Stromal cell of bone marrow (primary cell): ENCODE data around the gene CHDH.

Source experiments
- DNase-seq: peaks from one replicate; pipeline ENCODE4 v3.0.0-alpha.2; 2012; ENCODE audit warnings: low read depth

CHDH gene, protein sequence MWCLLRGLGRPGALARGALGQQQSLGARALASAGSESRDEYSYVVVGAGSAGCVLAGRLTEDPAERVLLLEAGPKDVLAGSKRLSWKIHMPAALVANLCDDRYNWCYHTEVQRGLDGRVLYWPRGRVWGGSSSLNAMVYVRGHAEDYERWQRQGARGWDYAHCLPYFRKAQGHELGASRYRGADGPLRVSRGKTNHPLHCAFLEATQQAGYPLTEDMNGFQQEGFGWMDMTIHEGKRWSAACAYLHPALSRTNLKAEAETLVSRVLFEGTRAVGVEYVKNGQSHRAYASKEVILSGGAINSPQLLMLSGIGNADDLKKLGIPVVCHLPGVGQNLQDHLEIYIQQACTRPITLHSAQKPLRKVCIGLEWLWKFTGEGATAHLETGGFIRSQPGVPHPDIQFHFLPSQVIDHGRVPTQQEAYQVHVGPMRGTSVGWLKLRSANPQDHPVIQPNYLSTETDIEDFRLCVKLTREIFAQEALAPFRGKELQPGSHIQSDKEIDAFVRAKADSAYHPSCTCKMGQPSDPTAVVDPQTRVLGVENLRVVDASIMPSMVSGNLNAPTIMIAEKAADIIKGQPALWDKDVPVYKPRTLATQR

DNA sequence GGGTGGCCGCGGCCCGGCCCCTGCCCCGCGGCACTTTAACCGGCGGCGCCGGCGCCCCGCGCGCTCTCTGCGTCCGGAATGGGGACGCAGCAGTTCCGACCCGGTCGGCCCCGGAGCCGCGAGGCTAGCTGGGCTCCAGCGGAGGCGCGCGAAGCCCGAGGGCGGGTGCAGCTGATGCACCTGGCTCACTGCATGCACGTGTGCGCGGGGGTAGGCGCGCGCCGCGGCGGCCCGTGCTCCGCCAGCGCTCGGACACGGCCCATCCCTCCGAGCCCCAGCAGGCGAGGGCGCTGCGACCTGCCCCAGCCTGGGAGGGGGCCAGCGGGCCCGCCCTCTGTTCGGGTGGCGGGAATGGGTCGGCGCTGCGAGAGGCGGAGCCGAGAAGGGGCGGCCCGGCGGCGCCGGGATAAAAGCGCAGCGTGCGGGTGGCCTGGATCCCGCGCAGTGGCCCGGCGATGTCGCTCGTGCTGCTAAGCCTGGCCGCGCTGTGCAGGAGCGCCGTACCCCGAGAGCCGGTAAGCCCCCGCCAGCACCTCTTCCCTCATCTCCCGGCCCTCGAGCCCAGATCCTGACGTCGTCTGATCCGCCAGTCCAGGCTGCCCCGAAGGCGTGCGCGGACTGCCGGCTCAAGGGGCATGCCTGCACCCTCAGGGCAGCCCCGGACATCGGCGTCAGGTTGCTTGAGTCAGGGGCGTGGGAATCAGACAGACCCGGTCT lies at the start of gene CHDH, which contains the start of gene IL17RB:
CHDH (minus strand) TSS at position 286 of the 717 bp plus-strand sequence. CDS start 22,411 bp downstream, outside the sequence.
IL17RB (plus strand) TSS at position 435 of the 717 bp plus-strand sequence; CDS start at position 456, 21 bp downstream.
- peak; percentile 1 for DNase-seq

DNA sequence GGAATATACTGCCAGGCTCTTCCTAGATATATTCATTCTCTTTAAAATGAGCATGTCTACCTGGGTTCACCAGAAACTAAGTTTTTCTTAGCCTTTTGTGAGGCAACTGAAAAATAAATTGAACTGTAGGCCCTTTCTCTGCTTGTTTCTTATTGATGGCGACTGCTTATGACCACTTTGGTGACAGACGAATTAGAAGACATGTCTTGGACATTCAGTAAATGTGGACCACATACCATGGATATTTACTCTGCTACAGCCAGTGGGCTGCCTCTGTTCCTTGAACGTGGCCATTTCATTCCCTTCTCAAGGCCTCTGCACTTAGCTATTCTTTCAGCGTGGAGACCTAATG lies 46.0 kb upstream of the CHDH start:
- no peak for DNase-seq

DNA sequence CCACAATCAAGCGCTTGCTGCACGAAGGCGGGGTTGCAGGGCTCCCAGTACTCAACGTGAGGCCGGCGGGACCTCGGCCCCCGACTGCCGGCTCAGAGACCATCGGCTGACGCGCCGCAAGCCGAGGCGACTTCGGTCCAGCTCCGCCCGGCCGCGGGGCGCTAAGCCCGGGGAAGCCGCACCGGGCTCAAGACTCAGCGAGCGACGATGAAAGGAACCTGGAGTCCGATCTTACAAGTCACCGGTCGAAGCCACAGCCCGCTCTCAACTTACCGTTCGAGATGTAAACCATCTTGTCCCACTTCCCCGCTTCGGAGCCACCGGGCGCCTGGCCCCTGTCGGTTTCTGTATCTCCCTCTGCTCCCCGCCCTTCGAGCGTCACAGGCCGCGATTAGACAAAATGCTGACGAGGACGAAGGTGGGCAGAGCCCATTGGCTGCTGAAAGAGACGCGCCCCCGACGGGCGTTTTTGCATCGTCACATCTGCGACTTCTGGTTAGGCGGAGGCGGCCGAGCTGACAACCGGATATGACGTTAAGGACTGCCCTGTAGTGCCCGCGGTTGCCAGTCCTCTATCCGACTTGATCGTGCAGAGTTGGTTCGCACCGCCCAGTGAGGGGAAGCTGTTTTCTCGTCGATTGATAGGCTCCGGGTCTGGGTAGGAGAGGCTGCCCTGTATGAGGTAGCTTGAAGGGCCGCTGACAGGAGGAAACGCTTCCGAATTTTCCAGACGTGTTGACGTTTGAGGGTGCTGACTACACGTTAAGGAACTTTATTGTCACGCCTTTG lies 45.5 kb upstream of the CHDH start, which contains the start of gene SELENOK:
SELENOK (minus strand) TSS at position 363 of the 789 bp plus-strand sequence.
- DNase-seq, result peak; percentile 99

DNA sequence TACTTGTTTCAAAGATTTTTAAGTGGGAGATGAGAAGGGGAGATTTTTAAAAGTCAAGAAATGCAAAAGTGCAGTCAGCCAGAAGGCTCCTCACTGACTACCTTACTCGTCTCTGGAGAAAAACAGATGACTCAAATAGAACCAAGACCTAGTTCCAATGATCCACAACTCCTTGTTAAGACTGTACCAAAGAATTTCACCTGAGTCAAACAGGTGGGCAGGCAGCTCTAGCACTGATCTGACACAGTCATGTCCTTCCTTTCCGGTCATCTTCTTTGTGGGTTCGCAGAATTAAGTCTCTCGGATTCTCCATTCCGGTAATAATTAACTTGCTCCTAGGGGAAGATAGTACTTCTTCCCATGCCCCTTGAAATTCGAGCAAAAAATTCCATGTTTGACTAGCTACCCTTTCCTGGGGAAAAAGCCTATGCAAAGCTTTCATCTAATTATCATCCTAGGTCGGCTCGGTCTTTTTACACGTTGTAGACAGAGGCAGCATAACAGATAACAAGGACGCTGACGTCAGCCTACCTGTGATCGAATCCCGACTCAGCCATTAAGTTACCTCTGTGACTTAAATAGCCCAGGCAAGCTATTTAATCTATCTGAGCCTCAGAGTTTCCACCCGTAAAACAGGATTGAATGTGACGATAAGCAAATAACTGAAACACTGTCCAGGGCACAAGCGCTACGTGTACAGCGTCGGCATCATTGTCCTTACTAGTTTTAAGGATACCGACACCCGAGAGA lies 44.7 kb upstream of the CHDH start:
- no peak for DNase-seq

DNA sequence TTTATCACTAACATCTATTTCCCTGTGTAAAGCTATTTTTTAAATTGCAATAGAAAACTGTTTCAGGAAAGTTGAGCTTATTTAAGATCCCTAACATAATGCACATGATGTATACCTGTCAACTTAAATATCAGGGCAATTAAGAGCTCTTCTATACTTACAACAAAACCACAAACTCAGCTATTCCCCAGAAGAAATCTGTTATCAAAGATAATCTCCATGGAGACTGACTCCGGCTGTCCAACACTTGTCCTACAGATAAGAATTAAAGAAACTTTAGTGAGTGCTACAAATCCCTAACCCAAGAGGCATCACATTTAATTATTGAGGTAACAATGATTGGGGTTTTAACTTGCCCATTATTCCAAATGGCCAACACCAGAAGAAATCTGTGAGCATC lies 42.0 kb upstream of the CHDH start:
- DNase-seq, result no peak

DNA sequence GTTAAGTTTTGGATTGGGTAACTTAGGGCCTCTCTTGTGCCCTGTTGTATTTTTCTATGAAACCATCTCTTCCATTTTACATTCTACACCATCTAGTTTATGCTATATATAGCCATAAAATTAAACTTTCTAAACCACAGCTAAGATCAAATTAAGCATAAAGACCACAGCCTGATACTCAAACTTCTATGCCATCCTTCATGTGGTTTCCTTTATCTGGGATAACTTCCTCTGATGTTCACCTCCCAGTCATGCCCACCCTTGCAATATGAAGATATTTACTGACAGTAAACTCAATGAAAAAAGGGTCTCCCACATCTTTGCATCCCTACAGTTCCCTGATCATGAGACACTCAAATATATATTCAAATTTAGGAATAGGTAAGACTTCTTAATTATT lies 41.2 kb upstream of the CHDH start:
- no peak for DNase-seq

DNA sequence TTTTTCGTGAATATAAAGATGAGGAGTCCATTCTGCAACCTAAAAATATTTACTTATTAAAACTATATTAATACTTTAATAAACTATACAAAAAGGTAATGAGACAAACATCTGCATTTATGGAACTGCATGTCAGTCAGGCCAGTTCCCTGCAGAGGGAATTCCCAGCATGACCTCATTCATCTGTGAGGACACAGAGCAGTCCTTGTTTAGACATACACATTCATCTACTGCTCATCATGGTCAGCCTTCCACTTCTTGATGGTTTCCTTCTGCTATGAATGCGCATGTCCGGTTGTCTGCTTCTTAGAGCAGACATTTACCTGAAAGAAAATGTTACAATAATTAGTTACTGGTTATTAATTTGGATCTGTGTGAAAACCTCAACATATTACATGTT lies 39.0 kb upstream of the CHDH start:
- DNase-seq, result no peak

DNA sequence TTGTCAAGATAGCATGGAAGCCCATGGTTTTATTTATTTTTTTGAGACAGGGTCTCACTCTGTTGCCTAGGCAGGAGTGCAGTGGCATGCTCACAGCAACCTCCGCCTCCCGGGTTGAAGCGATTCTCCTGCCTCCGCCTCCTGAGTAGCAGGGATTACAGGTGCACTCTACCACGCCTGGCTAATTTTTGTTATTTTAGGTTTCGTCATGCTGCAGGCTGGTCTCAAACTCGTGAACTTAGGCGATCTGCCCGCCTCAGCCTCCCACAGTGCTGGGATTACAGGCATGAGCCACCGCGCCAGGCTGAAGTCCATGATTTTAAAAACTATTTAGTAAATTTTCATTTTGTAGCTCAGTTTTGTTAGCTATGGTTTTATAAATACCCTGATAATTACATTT lies 38.4 kb upstream of the CHDH start:
- DNase-seq, result no peak

DNA sequence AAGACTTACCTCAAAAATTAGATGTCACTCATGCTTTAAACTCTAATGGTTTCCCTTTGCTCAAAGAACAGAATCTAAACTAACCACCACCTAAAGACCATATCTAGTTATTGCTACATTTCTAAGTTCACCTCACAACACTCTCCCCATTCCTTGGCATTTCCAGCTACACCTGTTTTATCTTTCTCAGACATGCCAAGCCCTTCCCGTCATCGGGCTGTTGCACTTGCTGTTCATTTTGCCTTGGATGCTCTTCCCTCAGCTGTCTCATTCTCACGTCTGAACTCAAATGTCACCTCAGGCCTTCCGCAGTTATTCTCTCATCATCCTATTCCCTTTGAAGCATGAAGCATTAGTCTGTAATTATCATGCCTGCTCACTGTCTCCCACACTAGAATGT lies 36.8 kb upstream of the CHDH start:
- DNase-seq, result no peak

DNA sequence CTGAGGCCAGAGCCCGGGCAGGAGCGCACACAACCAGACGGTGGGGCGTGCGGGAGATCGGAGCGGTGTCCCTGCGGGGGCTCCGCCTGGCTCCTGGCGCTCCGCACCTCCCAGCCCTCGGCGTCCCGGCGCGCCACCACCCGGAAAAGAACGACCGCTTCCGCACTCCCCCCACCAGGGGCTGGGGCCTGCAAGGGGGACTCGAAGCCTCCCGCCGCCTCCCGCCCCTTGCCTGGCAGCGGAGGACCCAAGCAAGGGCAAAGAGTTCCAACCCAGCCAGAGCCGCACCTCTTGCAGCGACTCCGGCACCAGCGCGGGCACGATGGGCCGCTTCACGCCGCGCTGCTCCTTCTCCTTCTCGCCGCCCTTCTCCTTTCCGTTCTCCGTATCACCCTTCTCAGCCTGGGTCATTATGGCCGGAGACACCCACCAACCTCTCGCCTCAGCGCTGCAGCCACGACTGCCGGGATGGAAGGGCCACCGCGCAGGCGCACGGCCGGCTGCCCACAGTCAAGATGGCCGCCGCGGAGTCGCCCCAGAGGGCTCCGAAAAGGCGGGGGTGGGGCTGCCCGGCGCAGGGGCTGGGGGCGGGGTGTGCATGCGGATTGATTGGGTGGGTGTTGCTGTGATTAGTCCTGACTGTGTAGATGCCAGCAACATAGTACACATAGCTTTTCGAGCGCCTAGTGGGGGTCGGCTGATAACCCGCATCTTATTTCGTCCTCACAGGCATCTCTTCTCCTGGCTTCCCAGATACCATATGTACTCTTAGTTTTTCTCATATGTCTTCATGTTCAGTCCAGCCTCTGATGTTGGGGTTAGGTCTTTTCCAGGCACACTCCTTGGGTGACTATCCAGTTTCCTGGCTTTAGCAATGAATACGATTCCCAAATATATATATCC lies 35.7 kb upstream of the CHDH start, which contains the start of gene ACTR8:
ACTR8 (minus strand) TSS at position 462 of the 903 bp plus-strand sequence; CDS start at position 411, 51 bp downstream.
- DNase-seq, result peak; percentile 62

DNA sequence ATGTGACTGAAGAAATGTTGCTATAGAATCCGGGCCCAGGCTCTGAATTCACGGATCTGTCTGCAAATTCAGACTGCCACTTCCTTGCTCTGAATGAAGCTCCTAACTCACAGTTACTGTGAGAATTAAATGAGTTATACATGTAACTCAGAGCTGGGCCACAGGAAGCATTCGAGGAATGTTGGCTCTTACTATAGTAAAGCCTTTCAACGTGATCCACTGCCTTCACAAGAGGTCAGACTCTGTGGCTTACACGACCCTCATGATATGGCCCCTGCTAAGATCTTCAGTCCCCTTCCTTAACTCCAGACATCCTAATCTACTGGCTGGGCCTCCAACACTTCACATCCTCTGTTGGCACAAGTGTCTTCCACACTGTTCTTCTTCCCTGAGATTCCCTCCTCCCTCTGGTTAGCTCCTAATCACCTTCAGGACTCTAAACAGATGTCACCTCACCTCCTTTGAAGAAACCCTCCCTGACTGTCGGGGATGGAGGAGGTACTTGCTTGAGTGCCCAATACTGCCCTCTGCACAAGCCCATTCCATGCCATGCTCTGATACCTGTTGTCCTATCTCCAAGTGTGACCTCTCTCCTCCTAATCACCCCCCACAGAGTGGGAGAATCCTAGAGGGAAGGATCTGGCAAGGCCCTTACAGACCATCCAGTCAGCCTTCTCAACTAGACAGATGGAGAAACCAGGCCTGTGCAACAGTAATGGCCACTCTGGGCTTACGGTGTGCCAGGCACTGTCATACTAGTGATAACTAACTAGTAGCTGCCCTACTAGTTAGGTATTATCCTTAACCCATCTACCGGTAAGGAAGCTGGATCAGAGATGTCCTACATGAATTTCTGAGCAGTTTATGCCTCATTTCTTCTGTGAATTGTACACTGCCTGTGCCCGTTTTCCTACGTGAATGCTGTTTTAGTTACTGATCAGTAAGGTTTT lies 34.5 kb upstream of the CHDH start:
- DNase-seq, result no peak

DNA sequence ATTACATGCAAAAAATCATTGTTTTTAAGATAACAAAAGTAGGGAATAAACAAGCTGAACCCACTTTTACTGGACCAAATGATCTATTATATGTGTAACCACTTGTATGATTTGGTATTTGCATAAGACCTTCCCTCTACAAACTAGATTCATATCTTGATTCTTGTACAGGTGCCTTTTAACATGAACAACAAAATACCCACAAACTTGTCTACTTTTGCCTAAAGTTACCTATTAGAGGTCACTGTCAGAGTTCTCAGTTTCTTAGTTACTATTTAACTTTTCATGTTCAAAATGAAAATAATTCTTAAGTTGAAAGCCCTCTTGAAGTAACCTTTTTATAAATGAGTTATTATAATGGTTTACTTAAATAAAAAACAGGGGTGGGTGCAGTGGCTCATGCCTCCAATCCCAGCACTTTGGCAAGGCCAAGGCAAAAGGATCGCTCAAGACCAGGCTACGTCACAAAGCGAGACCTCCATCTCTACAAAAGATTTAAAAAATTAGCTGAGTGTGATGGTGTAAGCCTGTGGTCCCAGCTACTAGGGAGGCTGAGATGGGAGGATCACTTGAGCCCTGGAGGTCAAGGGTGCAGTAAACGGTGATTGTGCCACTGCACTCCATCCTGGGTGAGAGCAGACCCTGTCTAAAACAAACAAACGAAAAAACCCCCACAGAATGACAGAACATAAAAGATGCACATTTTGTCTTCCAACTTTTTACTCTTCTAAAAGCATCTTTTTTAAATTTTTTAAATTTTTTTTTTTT lies 19.7 kb upstream of the CHDH start:
- DNase-seq, result no peak

DNA sequence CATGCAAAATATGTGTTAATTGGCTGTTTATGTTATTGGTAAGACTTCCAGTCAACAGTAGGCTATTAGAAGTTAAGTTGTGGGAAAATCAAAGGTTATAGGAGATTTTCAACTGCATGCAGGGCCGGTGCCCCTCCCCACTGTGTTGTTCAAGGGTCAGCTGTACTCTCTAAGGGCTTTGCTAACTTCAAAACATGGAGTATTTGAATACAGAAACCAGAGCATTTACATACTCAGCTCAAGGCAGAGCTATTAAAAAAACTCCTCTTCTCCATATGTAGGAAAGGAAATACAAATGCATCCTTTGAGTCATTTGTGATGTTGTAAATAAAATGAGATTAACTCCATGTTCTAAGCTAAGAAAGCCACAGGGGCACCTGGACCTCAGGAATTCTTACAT lies 16.9 kb upstream of the CHDH start:
- no peak for DNase-seq

DNA sequence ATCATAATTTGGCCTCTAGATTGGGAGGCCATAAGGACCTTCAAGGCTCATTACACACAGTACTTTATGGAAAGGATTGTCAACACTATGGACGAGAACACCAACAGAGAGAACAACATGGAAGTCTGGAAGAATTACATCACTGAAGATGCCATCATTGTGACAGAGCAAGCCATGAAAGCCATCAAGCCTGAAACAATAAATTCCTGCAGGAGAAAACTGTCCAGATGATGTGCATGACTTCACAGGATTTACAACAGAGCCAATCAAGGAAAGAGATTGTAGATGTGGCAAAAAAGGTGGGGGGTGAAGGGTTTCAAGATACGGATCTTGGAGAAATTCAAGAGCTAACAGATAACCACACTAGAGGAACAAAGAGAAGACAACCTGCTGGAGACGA lies 16.0 kb upstream of the CHDH start:
- no peak for DNase-seq

DNA sequence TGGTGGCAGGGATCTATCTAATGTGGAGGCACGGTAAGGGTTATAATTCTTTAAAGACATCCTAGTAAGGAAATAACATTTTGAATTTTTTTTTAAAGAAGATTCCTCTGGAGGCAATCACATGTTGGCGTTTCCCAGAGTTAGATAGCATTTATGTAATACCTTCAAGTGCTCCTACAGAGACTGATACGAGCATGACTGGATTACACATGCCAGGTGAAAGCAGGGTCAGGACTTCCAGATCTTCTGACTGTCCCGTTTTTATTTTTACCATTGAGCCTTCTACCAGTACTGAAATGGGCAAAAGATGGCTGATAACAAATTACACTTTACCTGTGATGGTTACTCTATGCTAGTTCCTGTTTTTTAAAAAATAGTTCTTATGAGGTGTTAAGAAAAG lies 14.0 kb upstream of the CHDH start:
- no peak for DNase-seq

DNA sequence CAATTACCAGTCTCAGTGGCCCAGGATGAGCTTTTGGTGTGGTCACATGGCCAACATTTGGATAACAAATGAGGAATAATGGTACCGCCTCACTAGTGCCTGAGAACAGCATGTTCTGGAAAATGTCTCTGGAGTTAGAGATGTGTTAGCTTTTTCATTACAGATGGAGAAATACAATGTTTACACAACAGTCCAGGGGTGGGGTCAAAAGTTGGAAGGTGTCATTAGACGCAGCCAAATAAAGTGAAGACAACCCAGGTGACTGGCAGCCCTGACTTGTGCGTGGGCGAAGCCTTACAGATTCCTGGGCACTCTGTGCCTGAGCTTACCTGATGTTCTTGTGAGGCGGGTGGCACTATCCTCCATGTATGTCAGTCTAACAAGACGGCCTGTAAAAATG lies 13.0 kb upstream of the CHDH start:
- no peak for DNase-seq

DNA sequence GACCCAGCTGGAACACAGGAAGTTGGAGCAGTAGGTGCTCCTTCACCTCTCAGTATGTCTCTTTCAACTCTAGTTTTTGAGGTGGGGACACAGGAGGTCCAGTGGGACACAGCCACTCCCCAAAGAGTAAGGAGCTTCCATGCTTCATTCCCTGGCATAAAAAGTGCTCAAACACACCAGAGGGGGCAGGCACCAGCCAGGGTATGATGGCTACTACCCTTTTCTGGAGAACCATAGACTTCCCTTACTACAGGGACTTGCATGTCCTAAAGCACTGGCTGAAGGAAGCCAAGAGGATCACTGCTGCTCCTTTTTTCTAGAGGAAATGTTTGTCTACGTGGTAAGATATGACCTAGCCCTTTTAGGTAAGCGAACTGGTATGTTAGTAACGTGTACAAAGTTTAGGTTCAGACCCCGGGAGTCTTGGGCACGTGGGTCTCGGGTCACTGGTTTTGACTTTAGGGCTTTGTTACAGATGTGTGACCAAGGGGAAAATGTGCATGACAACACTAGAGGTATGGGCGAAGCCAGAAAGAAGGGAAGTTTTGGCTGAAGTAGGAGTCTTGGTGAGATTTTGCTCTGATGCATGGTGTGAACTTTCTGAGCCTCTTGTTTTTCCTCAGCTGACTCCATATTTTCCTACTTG lies 12.0 kb upstream of the CHDH start:
- no peak for DNase-seq

DNA sequence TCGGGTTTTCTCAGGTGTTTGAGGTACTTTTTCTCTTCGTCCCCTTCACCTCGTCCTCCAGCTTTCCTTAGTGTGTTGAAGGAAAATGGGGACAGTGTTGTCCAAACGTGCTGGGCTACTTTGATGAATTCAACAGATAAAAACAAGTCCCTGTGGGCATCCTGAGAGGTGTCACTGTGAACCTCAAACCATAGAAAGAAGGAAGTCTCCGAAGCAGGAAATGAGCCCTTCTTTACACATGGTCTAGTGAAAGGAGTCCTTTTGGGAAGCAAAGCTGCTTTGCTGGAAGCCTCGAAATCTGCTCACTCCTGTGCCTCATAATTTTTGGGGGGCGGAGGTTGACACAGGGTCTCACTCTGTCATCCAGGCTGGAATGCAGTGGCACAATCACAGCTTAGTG lies 10.7 kb upstream of the CHDH start:
- no peak for DNase-seq
